HG02642 (cell line): ENCODE data around the gene RAPGEF3.

Source experiments
- ATAC-seq: cut with Tn5 transposase; IDR thresholded peaks from one replicate; pipeline ENCODE4 v1.9.1; 2021; ENCODE audit warnings: mild to moderate bottlenecking; ENCODE audit not compliant: unreplicated experiment, poor library complexity

RAPGEF3 gene

DNA sequence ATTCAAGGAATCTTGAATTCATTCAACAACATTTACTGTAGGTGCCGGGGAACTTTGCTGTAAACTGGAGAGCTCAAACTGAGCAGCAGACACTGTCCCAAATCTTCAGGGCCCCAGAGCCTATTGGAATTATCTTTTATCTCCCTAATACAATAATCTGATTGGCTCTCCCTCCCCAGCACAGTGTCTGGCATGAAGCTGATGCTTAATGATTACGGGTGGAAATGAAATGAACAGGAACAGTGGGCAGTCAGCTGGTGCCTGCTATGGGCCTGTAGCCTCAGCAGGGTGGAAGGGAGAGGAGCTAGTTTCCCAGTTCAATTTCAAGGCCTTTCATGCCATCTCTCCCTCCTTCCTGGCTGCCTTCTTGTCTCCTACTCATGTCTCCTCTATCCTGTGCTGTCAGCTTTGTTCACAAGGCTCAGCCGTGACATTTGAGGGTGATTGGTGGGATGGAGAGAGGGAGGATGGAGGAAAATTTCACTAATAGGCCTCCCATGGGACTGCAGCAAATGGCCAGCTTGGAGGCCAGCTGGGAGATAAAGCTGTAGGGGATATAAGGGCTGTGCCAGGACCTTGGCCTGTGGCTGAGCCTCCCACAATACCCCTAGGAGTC lies 4.3 kb upstream of the RAPGEF3 start:
- ATAC-seq: no peak

DNA sequence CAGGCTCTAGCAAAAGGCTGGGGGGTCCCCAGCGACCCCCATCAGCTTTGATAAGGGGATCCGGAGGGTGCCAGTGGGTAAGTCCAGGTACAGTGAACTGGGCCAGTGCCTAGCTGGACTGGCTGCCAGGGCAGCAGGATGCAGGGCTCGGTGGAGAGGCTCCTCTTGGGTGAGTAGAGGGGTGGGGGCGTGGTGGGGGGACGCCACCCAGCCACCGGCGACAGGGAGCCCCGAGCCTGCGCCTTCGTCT lies 171 bp downstream of the RAPGEF3 start:
- ATAC-seq: no peak

DNA sequence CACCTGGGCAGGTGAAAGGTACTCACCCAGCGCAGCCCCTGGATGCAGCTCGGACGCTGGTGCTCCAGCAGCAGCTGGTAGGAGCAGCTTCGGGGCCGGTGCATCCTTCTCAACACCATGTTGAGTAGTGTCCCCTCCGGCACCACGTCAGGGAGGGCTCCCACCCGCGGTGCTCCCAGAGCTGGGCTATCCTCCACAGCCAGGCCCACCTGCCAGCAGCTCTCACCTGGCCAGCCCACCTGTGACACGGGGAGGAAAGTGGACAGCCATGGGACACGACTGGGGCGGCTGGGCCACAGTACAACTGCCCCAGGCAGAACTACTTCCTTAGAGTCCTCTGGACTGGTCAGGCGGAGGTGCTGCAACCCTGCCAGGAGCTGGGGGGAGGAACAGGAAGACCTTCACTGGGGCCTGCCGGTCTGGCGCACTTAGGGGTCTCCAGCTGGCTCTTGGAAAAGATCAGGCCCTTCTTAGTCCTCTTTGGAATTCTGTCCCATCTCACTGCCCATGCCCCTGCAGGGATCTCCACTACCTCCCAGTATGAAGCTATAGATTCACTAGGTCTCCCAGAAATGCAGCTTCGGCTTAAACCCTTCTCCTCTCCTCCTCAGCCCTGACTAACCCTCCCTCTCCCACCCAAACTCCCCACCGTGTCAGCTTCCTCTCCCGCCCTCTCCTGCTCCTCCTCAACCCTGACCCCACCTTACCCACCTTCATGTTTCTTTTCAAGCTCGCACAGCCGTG lies 668 bp downstream of the RAPGEF3 start:
- no peak for ATAC-seq

DNA sequence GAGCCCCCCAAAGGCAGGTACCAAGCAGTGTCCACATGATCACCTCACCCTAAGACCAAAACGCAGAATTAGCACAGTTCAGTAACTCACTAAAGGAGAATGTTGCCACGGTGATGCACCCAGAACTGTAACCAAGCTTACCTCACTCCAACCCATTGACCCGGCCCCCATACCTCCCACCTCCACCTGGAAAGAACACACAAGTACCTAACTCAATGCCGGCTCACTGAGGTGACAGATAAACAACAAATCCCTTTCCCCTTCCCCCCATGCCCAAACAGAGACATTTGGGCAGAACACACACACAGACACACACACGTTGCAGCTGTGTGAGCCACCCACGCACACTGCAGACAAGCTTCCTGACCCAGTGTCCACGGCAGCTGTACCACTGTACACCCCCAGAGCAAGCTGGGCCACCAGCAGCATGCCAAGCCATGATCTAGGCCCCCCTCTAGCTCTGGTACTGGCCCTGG lies 1.3 kb downstream of the RAPGEF3 start:
- no peak for ATAC-seq

DNA sequence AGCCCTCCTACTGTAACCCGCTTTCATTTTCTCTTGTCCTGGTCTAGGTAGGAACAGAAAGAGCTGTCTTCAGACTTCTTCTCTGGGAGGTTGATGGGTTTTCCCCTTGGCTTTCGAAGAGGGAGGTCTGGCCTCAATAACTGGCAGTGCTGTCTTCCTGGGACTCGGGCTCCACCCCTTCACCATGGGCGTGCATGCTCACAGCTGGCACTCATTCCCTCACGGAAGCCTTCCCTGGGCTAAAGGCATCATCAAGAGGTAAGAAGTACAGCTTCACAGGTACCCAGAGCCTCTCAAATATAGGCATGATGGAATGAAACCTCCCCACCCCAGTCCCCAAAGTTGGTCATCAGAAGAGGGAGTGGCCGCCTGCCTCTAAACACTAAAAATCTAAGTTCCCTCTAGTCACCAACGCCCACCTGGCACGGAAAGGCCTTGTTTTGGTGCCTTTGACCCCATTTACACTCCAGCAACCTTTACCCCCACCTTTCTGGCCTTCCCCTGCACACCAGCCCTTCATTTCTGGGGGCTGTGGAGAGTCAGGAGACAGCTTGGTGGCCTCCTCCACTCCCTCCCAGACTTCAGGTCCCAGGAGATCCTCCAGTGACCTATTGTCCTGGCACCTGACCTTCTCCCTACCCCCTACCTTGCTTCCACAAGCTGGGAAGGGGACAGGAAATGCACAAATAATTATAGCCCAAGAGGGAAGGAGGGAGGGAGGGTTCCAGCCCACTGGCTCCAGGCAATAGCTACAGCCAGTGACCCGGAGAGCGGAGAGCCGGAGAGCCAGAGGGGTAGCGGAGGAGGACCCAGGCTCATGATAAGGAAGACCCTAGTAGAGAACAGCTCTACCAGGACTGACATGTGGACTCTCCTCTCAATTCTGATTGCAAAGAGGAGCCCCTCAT lies 2.8 kb downstream of the RAPGEF3 start:
- peak; percentile 70 for ATAC-seq

DNA sequence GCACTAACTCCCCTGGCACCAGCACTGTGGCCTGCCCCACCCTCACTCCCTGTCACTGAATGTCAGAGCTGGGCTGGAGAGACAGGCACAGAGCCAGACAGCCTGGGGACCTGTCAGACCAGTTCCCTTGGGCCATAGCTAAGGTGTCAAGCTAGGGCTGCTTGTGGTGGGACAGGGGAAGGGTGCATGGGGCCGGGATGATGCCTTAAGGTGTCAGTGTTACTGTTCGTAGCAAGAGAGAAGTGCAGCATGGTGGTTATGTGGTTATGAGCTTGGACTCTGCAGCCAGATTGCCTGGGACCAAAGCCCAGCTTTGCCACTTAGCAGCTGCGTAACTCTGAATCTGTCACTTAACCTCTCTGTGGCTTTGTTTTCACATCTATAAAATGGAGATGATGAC lies 3.8 kb downstream of the RAPGEF3 start:
- ATAC-seq: peak; percentile 13

DNA sequence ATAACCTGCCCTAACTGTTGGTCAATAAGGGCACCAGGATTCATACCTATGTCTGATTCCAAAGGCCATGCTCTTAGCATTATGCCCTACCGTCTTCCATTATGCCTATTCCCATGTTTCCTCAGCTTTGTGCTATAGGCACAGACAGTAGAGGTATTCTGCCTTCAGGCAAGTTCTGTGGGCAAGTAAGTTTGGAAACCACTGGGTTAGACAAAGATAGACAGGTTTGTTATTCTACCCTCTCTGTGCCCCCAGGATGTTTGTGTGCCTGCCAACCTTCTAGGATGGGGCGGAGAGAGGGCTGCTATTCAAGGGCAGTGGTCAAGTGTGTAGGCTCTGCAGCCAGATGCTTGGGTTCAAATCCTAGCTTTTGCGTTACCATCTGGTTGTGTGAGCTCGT lies 4.6 kb downstream of the RAPGEF3 start:
- ATAC-seq: no peak

DNA sequence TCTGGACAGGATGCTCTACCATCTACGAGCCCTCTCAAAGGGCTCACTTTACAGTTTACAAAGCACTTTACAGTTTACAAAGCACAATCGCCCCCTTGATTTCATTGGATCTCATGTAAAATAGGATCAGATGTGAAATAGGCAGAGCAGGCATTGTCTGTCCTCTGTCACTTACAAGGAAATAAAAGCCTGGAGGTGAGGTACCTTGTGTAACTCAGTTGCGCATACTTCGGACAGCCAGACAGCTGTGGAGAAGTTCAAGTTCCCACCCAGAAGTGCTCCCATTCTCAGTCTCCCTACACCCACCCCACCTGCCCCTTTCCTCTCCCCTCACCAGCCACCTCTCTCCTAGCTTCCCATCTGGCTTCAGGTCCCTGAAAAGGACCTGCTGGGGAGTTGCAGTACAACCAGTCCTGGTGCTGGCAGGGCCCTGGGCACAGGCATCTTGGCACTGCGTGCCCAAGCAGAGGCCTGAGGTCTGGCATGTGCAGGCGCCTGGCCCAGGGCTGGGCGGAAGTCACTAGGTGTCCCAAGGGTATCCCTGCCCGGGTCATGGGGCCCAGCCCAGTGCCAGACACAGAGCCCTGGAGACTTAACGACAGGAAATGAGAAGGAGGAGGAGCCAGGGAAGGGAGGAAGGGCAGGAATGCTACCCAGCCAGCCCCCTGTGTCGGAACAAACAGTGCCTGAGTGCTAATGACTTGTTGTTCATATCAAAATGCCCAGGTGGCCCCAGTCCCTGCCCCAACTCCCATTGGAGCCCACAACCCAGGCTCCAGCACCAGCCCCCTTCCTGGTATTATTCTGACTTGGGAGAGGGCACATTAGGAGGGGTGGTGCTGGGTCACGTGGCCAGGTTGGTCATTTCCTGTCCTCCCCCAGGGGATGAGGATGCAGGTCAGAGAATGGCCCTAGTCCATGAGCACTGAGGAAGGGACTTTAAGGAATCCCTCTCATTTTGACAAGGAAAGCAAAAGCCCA lies 5.4 kb downstream of the RAPGEF3 start:
- no peak for ATAC-seq

DNA sequence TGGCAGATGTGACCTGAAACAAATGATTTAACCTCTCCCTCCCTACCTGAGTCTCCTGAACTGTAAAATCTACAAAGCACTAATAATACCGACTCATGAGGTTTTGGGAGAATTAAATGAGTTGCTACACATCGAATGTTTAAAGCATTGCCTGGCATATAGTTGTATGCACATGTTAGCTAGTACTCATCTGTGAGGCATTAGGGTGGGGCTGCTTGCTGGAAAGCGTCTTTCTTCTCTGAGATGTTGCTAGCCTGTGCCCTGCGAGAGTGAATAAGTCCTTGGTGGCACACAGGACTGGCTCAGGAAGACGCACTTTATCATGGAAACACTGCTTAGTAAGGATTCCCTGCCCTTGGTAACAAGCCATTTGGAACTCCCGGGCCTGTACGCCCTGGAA lies 6.1 kb downstream of the RAPGEF3 start:
- ATAC-seq: no peak

DNA sequence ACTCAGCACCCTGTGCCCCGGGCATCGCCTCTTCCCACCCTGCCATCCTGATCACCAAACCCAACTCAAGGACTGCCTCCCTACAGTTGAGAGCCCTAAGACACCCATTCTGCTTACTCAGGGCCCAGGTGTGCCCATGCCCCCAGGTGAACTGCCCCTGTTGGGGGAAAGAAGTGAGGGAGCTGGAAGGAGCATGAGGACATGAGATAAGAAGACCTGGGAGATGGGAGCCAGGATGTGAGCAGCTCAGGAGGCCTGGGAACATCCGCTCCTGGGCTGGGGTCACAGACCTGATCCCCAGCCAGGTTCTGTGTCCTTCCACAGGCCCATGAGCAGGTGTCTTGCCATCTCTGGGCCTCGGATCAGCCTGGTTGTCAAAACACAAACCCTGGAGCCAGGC lies 6.6 kb downstream of the RAPGEF3 start:
- ATAC-seq: no peak

DNA sequence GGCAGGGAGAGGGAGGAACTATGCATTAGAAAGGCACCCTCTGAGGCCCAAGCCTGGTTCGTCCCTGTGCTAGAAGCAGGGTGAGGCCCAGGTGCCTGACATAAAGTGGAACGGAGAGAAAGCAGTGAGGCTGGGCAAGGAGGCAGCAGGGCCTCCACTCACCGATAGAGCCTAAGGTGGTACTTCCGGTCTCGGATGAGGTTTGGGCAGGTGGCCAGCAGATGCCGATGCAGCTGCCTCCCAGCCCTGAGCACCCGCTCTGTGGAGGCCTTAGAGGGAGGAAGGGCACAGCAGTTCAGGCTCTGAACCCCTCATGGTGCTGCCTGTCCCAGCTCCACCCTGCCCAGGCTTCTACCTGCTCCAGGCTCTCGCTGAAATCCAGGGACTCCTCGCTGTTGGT lies 7.1 kb downstream of the RAPGEF3 start:
- no peak for ATAC-seq

DNA sequence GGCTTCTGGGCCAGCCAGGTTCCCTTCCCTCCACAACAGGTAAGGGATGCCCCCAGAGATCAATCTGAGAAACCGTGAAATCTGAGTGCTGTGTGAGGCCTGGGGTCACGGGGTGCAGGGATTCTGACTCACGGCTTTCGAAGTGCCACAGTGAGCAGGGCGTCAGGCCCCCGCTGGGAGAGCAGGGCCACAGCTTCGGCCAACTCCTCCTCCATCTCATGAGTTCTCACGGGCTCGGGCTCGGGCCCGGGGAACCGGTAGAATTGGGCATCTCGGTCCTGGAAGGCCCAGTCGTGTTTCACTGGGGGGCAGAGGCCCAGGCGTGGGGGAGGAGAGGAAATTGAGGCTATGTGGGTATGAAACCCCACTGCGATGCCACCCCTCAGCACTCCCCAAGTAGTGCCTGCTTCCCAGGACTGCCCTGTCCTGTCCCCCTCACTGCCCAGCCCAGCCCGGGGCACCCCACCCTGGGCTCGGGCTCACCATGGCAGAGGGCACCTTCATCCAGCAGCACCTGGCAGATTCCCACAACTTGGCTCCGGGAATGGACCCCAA lies 7.7 kb downstream of the RAPGEF3 start:
- no peak for ATAC-seq

DNA sequence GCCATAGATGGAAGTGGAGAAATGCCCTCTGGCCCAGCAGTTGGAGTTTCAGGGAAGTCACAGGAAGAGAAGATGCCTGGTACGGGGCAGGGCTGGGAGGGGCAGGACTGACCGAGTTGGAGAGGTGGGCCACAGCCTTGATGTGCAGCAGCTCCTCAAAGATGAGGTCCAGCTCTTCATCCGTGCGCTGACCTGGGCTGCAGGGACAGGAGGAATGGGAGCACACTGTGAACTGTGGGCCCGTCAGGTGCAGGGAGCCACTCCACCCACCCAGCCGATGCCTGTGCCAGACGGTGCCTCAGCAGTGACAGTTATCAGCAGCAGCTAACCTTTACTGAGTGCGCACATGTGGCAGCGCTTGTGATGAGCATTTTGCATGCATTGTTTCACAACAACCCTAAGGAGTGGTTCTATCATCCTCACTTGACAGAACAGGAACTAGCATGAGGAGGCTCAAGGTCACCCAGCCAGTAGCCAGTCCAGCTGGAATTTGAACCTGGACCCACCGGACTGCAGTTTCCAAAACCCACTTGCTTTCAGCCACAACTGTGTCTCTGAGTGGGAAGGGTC lies 8.4 kb downstream of the RAPGEF3 start:
- ATAC-seq: no peak

DNA sequence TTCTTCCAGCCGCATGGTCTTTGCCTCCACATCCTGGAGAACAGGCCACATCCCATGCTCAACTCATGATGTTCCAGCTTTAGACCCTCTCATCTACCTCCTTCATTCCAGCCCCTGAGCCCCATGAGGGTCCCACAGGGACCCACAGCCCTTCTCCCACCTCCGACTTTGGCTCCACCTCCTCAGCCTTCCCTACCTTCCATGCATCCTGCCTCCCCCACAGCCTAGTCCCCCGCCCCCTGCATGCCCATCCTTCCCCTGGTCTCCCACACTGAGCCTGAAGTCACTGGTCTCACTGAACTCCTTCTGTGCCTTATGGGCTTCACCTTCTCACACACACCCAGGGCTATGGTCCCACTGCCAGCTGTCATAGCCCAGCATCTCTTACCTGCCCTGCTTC lies 9.8 kb downstream of the RAPGEF3 start:
- ATAC-seq: no peak

DNA sequence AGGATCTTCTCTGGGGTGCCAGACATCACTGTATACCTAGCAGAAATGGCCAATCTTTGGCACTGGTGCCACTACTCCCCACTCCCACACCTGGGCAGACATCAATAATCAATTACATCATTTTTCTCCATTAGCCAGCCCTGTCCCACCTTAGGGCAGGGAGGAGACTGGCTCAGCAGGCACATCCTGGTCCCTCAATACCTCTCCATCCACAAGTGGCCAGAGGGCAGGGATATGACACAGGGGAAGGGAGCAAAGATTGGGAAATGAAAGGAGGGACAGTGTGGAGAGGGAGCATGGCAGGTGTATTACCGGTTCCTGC lies 10.2 kb downstream of the RAPGEF3 start:
- no peak for ATAC-seq

DNA sequence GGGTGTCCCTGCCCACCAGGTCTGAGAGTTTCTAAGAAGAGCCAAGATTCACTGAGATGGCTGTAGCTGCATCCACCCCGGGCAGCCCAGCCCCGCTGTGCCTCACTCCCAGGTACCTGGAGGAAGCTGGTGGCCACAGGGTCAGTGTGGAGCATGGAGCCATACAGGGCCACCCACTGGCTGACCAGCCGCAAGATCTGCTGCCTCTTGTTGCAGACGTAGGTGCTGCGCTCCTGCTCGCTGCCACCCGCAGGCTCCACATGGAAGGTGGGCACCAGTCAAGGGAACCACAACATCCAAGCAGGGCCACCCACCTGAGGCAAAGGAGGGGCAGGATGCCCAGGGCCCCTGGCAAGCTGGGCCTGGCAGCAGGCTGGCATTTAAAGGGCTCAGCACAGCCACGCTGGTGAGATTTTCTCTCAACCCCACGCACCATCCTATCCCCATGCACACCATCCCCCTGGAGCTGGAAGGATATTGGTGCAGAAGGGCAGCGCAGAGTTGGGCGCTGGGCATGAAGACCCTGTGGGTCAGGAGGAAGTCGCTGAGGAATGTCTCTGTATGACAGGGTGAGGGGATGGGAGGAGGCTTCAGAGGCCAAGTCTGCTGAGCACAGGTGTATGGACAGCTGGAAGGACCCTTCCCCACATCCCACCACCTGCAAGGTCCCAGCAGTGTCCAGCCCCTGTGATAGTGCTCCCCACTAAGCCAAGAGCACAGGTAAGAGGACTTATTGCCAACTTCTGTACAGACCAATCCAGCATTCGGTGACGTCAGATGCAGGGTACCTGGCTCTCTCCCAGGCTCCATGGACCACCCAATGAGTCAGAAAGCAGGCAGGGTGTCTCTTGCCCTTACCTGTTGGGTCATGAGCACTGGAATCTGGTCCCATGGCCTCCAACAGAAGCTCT lies 10.8 kb downstream of the RAPGEF3 start:
- no peak for ATAC-seq

DNA sequence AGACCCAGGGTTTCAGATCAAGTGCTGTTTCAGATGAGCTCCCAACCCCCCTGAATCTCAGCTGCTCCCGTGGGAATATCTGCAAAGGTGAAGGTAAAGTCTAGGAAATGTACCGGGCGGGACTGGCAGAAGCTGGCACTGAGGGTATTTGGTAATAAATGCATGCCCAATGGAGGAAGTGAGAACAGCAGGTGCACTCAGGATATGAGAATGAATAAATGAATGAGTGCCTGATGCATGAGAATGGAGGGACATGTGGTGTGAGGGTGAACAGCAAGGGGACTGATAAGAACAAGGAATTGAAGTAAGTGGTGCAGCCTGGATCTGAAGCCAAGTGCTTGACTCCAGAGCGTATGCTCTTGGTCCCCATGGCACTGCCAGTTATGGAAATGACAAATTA lies 11.6 kb downstream of the RAPGEF3 start:
- ATAC-seq: no peak

DNA sequence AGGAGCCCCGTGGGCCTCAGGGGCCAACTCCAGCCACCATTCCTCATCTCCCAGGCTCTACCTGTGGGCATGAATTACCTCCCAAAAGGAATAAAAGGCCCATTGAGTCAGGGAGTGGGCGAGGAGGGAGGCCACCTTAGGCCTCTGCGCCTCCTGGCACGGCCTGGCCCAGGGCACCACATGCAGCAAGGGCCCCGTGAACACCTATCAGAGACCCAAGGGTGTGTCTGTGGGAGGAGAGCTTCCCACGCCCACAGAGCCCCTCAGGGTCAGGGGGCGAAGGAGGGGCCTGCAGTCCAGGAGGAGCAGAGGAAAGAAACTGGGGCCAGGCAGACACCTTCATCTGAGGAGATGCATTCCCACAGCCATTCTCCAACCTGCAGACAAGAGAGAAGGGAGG lies 12.2 kb downstream of the RAPGEF3 start:
- no peak for ATAC-seq

DNA sequence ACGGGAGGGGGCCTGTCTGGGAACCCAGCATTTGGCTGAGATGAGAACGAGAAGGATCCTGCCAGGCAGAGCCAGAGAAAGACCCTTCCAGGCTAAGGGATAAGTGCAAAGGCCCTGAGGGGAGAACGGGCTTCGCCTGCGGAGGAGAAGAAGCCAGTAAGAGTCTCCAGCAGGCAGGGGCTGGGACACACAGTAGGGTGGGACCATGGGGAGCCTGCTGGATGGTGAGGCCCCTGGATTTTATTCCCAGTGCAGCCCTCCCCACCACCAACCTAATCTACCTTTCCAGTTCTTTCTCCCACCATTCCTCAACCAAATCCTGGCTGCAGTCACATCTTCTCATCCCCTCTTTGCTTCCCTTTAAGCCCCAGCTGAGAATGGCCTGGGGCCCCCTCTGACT lies 12.6 kb downstream of the RAPGEF3 start:
- ATAC-seq: no peak
